K562 (cell line): ENCODE data around the gene ADARB2.

Experiments
- CEBPB ChIP-seq: fragments of 450-650 bp; IDR thresholded peaks from 2 replicates; pipeline ENCODE4 v1.6.1; 2016; ENCODE audit warnings: missing genetic modification characterization, missing compliant biosample characterization
- EP300 ChIP-seq: IDR thresholded peaks from 2 replicates; pipeline ENCODE4 v1.6.1; 2012; ENCODE audit warnings: low read length, improper control_type of control experiment
- JUND ChIP-seq, 2 experiments: IDR thresholded peaks; 2 replicates in 1 of 2; 3 replicates in 1 of 2; pipeline ENCODE4 v1.6.1; 2011; ENCODE audit warnings: borderline replicate concordance in 2 of 2, low read depth in 2 of 2, low read length in 2 of 2, improper control_type of control experiment in 1 of 2, missing biosample characterization in 1 of 2, missing genetic modification characterization in 1 of 2, missing genetic modification reagents in 1 of 2
- NR3C1 ChIP-seq: sonication (generic); formaldehyde crosslinking; IDR thresholded peaks from 2 replicates; pipeline ENCODE4 v1.8.1; 2022; ENCODE audit warnings: missing genetic modification reagents
- POLR2AphosphoS5 ChIP-seq: IDR thresholded peaks from 2 replicates; pipeline ENCODE4 v1.6.1; 2011; ENCODE audit warnings: mild to moderate bottlenecking, low read depth, low read length, moderate library complexity; ENCODE audit not compliant: control insufficient read depth, insufficient read depth
- RB1 ChIP-seq: fragments of 450-650 bp; IDR thresholded peaks from 2 replicates; pipeline ENCODE4 v1.6.1; 2017; ENCODE audit warnings: low read depth, mild to moderate bottlenecking
- SREBF1 ChIP-seq: fragments of 150-350 bp; IDR thresholded peaks from 2 replicates; pipeline ENCODE4 v1.6.1; 2014; ENCODE audit warnings: antibody characterized with exemption, low read depth, low read length, borderline replicate concordance
- TBP ChIP-seq: optimal IDR thresholded peaks from 2 replicates; pipeline ENCODE3; 2011; ENCODE audit warnings: low read depth, low read length, improper control_type of control experiment
- XRCC5 ChIP-seq: fragments of 200-400 bp; formaldehyde crosslinking; IDR thresholded peaks from 2 replicates; pipeline ENCODE4 v1.6.1; 2017; ENCODE audit warnings: low read depth, mild to moderate bottlenecking, low read length
- ZNF274 ChIP-seq: IDR thresholded peaks from 2 replicates; pipeline ENCODE4 v1.6.1; 2011; ENCODE audit warnings: low read depth, mild to moderate bottlenecking, low read length, moderate library complexity, borderline replicate concordance
- TF ChIP-seq, protein P1 (sequence below): fragments of 250-450 bp; sonication (Bioruptor Pico); IDR thresholded peaks from 2 replicates; pipeline ENCODE4 v1.5.0; 2022; ENCODE audit warnings: mild to moderate bottlenecking
- TF ChIP-seq, protein P2 (sequence below): fragments of 450-650 bp; formaldehyde crosslinking; IDR thresholded peaks from 2 replicates; pipeline ENCODE4 v1.4.0; 2020; ENCODE audit warnings: mild to moderate bottlenecking, mixed read lengths
- TF ChIP-seq, protein P3 (sequence below): fragments of 250-450 bp; sonication (Bioruptor Pico); IDR thresholded peaks from 2 replicates; pipeline ENCODE4 v1.8.0; 2021; ENCODE audit warnings: moderate library complexity, mild to moderate bottlenecking, inconsistent platforms
- TF ChIP-seq, protein P4 (sequence below), 2 experiments: fragments of 450-650 bp in 1 of 2; sonication (generic) in 1 of 2; formaldehyde crosslinking; conservative IDR thresholded peaks; 2 replicates each; pipeline versions ENCODE4 v1.4.0 to v1.8.1; 2020 to 2022; ENCODE audit warnings: mild to moderate bottlenecking in 1 of 2, missing genetic modification reagents in 1 of 2

DNA sequence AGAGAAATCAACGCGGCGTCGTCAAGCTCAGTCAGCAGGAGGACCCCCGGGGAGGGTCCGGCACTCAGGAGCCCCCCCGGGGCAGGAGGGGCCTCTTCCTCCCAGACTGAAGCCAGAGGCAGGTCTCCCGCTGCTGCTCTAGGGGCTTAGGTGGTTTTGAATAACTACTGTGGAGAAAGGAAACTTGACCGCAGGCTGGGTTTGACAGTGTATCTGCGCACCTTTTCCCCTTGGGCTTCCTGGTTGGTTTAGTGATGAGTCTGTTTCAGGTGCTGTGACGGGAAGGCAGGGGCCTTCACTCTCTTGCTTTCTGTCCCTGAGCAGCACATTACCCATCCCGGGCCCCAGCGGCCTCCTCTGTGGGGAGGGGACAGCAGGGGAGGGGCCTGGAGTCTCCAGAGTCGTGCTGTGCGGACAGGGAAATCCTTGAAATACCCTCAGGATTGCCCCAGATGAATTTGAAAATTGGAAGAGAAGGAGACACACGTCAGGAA lies 262.2 kb downstream of the ADARB2 start:
- TF ChIP-seq, protein P1, sequence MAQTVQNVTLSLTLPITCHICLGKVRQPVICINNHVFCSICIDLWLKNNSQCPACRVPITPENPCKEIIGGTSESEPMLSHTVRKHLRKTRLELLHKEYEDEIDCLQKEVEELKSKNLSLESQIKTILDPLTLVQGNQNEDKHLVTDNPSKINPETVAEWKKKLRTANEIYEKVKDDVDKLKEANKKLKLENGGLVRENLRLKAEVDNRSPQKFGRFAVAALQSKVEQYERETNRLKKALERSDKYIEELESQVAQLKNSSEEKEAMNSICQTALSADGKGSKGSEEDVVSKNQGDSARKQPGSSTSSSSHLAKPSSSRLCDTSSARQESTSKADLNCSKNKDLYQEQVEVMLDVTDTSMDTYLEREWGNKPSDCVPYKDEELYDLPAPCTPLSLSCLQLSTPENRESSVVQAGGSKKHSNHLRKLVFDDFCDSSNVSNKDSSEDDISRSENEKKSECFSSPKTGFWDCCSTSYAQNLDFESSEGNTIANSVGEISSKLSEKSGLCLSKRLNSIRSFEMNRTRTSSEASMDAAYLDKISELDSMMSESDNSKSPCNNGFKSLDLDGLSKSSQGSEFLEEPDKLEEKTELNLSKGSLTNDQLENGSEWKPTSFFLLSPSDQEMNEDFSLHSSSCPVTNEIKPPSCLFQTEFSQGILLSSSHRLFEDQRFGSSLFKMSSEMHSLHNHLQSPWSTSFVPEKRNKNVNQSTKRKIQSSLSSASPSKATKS = no peak
- TF ChIP-seq TBP (no peak), SREBF1 (no peak), NR3C1 (CRISPR knock-in tag) (no peak), CEBPB (tag) (no peak), EP300 (no peak), POLR2AphosphoS5 (no peak), JUND (IDR thresholded peaks at IDR 0.05; ENCODE audit: borderline replicate concordance, low read depth, low read length) (no peak), JUND (tag; IDR thresholded peaks at IDR 0.05; ENCODE audit: borderline replicate concordance, low read depth, low read length) (no peak), XRCC5 (no peak), ZNF274 (no peak), RB1 (no peak)
- TF ChIP-seq, protein P2, sequence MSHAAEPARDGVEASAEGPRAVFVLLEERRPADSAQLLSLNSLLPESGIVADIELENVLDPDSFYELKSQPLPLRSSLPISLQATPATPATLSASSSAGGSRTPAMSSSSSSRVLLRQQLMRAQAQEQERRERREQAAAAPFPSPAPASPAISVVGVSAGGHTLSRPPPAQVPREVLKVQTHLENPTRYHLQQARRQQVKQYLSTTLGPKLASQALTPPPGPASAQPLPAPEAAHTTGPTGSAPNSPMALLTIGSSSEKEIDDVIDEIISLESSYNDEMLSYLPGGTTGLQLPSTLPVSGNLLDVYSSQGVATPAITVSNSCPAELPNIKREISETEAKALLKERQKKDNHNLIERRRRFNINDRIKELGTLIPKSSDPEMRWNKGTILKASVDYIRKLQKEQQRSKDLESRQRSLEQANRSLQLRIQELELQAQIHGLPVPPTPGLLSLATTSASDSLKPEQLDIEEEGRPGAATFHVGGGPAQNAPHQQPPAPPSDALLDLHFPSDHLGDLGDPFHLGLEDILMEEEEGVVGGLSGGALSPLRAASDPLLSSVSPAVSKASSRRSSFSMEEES = no peak
- TF ChIP-seq, protein P3, sequence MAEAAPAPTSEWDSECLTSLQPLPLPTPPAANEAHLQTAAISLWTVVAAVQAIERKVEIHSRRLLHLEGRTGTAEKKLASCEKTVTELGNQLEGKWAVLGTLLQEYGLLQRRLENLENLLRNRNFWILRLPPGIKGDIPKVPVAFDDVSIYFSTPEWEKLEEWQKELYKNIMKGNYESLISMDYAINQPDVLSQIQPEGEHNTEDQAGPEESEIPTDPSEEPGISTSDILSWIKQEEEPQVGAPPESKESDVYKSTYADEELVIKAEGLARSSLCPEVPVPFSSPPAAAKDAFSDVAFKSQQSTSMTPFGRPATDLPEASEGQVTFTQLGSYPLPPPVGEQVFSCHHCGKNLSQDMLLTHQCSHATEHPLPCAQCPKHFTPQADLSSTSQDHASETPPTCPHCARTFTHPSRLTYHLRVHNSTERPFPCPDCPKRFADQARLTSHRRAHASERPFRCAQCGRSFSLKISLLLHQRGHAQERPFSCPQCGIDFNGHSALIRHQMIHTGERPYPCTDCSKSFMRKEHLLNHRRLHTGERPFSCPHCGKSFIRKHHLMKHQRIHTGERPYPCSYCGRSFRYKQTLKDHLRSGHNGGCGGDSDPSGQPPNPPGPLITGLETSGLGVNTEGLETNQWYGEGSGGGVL = no peak
- TF ChIP-seq, protein P4, sequence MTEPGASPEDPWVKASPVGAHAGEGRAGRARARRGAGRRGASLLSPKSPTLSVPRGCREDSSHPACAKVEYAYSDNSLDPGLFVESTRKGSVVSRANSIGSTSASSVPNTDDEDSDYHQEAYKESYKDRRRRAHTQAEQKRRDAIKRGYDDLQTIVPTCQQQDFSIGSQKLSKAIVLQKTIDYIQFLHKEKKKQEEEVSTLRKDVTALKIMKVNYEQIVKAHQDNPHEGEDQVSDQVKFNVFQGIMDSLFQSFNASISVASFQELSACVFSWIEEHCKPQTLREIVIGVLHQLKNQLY (CRISPR knock-in tag; conservative IDR thresholded peaks at IDR 0.05) = no peak
